ENCODE data around the gene DGKZ.

DGKZ gene

DNA sequence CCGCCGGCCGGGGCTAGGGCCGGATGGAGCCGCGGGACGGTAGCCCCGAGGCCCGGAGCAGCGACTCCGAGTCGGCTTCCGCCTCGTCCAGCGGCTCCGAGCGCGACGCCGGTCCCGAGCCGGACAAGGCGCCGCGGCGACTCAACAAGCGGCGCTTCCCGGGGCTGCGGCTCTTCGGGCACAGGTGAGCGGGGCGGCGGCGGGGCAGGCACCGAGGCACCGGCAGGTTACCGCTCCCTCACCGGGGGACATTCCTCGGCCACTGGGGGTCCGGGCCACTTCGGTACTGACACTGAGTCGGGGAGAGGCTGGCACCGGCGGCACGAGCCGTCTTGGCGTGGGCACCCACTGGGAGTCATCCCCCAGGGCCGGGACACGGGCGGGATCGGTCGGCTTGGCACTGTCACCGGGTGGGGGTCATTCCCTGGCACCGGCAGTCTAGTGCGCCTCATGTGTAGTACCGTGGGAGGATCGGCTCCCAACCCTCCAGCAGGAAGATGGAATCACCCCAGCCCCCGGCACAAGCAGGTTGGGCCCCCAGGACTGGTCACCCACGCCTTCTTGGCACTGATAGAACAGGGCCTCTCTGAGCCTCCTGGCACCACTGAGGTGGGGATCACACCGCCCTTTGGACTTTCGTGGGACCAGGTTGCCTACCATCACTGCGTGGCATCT, 511 bp downstream of the DGKZ start:
- no peak for TF ChIP-seq POLR2A (IDR thresholded peaks at IDR 0.05; ENCODE audit: low read length)
- no peak for TF ChIP-seq GATA1 (IDR thresholded peaks at IDR 0.05; ENCODE audit: low read depth, low read length)
- DNase-seq = peak; percentile 35 to 58

DNA sequence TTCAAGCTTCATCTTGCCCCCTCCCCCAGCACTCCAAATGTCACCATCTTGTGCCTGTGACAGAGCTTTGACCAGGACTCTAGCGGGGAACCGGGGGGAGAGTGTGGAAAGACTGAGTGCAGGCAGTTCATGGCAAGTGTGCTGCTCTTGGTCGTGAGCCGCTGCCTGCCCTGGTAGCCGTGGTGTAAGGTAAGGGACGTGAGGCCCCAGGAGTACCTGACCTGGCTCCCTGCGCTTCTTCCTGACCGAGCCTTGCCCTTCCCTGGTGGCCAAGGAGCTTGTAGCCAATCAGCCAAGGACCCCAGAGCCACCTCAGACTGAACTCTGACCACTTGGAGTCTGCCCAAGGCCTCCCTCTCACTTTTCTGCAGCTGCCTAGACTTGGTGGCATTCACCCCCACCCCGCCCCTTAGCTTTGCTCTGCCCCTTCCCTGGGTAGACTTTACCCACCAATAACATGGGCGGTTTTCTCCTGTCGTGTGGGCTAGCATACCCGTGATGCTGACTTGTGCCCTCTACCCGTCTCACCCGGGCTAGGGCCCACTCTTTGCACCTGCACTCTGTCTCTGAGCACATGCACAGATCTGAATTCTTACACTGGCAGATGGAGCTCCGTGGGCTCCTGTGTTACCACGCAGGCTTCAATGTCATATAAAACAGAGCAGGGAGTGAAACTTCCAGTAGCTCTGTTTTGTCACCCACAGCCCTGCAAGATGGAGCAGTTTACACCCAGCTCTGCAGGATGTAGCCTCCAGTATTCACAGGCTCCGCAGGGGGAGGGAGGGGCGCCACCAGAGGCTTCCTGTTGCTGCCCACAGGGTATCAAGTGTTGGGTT, 1.5 kb downstream of the DGKZ start:
- DNase-seq = peak in 1 of 2 experiments; percentile 21
- TF ChIP-seq POLR2A (IDR thresholded peaks at IDR 0.05; ENCODE audit: low read length) (no peak), GATA1 (IDR thresholded peaks at IDR 0.05; ENCODE audit: low read depth, low read length) (no peak)

DNA sequence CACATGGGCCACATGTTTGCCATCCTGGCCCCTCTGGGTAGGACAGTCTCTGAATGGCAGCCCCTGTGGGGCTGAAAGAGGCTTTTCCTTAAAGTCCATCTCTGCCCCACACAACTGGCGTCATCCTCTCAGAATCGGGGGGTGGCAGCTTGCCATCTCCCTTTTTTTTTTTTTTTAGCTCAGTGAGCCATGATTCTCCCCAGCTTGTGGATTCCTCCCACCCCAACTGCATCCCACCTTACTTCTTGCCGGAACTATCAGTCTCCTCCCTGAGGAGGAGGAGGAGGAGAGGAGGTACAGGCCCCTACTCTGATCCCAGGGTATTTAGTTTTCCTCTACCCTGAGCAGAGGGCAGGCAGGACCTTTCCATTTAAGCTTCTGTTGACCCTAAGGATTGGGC, 3.4 kb downstream of the DGKZ start:
- TF ChIP-seq GATA1 (IDR thresholded peaks at IDR 0.05; ENCODE audit: low read depth, low read length) (no peak), POLR2A (IDR thresholded peaks at IDR 0.05; ENCODE audit: low read length) (no peak)
- no peak for DNase-seq

DNA sequence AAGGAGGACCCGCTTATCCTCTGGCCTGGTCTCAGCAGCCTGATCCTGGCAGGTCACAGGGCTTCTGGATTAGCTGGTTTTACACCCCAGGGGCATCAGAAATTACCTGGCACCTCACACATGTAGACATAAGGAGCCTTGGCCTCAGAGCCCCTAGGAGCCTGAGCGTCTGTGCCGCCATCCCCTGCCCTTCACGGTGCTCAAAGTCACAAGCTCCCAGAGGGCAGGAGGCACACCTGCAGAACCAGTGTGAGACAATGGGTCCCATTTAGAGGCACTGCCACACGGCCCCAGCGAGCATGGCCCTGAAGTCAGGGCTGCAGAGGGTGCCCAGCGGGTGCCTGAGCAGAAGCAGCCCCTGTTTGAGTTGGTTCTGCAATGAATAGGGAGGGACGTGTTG, 3.9 kb downstream of the DGKZ start:
- no peak for DNase-seq
- no peak for TF ChIP-seq POLR2A (IDR thresholded peaks at IDR 0.05; ENCODE audit: low read length)
- TF ChIP-seq GATA1 (IDR thresholded peaks at IDR 0.05; ENCODE audit: low read depth, low read length) = no peak

DNA sequence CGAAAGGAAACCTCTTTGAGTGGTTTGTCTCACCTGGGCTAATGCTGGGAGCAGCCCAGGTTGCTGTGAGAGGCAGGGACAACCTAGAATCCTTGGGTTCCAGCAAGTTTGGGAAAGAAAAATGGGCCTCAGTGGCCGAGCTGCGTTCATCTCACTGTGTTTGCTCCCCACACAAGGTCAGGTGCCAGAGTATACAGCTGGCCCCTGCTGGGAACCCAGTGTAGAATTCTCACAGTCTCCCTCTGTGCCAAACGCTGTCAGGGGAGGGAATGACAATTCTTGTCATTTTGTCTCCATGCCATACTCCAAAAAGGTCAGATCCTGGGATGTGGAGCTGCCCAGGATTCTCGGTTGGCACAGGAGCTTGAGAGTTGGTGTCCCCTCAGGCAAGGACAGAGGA, 4.3 kb downstream of the DGKZ start:
- TF ChIP-seq POLR2A (IDR thresholded peaks at IDR 0.05; ENCODE audit: low read length) (no peak), GATA1 (IDR thresholded peaks at IDR 0.05; ENCODE audit: low read depth, low read length) (no peak)
- DNase-seq = no peak

DNA sequence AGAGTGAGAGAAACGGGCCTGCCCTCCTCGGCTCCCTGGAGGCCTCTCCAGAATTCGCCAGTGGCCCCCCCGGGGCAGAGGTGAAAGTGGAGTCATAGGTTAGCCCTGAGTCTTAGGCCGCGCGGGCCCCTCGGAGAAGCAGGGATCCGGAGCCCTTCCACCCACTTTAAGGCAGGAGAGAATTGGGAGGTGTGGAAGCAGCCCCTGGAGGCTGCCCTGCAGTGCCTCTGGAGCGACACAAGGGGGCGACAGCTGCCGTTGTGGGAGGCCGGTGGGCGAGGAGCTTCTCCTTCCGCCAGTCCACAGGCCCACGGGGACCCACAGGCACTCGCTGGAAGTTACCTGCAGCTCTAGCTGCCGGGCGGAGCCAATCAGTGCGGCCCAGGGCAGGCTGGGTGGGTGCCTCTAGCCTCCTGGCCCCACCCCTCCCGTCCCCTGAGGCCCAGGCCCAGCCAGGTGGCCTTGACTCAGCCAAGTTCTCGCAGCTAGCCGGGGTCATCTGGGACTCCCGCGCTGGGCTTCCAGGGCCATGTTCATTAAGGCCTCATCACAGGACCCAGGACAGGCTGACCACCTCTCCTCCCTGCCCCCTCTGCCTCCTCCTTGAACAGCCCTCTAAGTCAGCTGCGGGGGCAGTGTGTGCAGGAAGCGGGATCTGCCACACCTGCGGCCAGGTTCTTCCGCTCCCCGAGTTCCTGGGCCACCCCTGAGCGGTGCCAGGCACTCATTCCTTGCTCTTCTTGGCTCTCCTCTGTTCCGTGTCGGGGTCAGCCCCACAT, 5.0 kb downstream of the DGKZ start:
- TF ChIP-seq GATA1 (IDR thresholded peaks at IDR 0.05; ENCODE audit: low read depth, low read length) (no peak), POLR2A (IDR thresholded peaks at IDR 0.05; ENCODE audit: low read length) (no peak)
- DNase-seq = peak; percentile 61 to 69

DNA sequence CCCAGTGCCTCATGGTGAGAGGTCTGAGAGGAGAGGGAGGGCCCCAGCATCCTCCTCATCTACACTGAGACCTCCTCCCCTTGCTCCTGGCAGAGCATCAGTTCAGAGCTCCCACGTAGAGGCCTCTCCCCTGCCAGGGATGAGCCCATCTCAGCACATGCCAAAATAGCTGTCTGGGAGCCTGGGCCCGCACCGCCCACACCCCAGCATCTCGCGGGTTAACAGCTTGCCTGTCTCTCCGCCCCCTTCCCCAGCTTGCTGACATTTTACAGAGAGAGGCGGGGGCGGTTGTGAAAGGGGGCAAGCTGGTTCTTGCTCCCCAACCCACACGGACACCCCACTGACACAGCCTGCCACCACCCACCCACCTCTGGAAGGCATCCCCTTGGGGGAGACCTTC, 6.4 kb downstream of the DGKZ start:
- DNase-seq = no peak
- no peak for TF ChIP-seq POLR2A (IDR thresholded peaks at IDR 0.05; ENCODE audit: low read length)
- TF ChIP-seq GATA1 (IDR thresholded peaks at IDR 0.05; ENCODE audit: low read depth, low read length) = no peak

DNA sequence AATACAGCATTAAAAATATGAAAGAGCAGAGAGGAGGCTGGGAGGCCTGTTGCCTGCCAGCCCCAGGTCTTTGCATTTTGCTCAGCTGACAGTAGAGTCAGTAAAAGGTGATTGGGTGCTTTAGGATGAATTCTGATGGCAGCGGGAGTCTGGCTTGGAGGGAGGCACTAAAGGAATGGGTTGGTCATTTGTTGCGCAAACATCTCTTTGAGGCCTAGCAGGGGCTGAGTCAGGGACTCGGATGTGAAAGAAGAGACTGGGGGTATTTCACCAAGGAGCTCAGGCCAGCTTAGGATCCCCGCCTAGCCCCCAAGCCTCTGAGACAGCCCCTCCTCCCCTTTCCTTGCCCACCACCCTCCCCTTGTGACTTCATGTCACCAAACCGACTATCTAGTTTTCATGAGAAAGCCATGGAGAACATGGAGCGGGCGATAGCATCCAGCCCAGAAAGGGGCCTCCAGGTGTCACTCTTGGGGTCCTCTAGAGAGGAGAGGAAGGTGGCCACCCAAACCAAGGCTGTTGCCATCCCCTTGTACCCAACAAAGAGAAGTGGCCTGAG, 9.7 kb downstream of the DGKZ start:
- DNase-seq = peak in 1 of 2 experiments; percentile 45
- no peak for TF ChIP-seq GATA1 (IDR thresholded peaks at IDR 0.05; ENCODE audit: low read depth, low read length)
- TF ChIP-seq POLR2A (IDR thresholded peaks at IDR 0.05; ENCODE audit: low read length) = no peak

DNA sequence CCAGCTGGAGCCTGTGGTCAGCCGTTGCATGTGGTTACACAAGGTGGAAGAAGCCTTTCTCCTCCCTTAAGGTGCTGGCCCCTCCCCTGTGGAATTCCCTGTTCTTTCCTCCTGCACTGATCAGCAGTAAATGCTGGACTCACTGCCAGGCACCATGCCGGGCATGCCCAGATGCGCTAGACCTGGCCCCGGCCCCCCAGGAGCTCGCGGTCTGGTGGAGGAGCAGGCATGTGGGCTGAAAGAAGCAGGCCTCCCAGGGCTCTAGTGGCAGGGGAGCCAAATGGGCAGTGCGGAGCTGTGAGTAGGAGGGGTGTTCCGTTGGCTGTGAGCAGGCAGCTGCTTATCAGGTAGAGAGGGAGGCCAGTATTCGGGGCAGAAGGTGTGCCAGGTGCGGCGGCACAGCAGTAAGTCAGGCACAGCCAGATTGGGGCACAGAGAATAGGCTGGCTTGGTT, 10.2 kb downstream of the DGKZ start:
- no peak for DNase-seq

DNA sequence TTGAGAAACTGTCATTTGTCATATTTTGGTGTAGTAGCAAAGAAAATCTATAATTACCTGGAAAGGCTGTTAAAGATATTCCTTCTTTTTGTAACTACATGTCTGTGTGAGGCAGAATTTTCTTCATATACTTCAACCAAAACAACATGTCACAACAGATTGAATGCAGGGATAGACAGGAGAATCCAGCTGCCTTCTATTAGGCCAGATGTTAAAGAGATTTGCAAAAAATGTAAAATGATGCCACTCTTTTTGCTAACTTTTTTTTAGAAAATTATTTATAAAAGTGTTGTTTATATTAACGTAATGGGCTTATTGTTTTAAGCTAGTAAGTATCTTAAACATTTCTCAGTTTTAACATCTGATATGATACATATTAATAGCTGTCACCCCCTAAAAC, 12.7 kb downstream of the DGKZ start:
- no peak for DNase-seq
- TF ChIP-seq GATA1 (IDR thresholded peaks at IDR 0.05; ENCODE audit: low read depth, low read length) (no peak), POLR2A (IDR thresholded peaks at IDR 0.05; ENCODE audit: low read length) (no peak)

More for the DNA sequence above, 10.2 kb downstream of the DGKZ start:
- TF ChIP-seq POLR2A (IDR thresholded peaks at IDR 0.05; ENCODE audit: low read length) (no peak), GATA1 (IDR thresholded peaks at IDR 0.05; ENCODE audit: low read depth, low read length) (no peak)

DNA sequence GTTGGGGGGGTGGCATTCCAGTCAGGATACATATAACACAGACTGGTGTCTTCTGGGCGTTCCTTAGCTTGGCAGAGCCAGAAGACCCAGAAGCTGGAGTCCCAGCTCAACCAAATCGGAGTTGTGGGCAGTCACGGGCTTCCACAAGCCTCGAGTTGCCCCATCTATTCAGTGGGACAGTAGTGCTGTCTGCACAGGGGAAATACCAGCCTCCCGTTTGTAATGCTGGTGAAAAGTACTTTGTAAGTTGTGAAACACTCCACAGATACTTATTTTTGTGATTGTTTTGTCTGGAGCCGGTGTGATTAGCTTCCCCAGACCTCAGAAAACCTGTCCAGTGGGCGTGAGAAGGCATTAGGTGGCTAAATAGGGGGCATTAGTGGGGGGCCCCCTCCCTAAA, 13.6 kb downstream of the DGKZ start:
- DNase-seq = no peak
- TF ChIP-seq POLR2A (IDR thresholded peaks at IDR 0.05; ENCODE audit: low read length) (no peak), GATA1 (IDR thresholded peaks at IDR 0.05; ENCODE audit: low read depth, low read length) (no peak)

DNA sequence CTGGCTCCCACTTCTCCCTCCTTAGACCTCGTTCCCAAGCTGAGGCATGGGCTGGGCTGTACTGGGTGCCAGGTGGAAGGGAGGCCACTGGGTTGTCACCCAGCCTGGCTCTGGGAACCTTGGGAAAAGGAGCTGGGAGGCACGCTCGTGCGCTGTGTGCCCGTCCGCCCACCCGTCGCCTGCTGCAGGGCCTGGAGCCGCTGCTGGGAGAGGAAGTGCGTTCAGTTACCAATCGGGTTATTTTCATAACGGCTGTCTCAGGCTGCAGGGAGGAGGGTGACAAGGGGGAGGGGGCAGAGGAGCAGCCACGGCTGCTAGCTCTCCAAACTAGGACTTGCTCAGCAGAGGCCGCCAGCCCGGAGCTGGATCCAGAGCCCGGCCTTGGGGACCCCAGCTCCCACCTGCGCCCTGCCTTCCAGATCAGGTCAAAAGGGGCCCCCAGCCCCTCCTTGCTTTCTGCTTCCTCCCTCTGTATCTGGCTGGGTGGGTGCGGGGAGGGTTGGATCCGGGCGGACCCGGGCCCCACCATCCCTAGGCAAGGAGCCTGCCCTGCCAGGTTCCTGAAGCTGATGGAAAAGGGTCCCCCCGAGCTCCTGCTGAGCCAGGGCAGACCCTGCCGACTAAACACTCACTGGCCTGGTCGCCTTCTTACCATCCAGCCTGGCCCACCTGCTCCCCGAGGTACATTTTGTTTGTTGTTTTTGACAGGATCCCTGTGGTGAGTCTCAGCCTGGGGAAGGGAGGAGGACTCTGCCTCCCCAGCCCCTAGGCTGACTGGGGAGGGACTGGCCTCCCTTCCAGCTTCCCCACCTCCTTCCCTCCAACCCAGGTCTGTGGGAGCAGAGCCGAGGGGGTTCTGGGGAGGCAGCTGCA, 14.3 kb downstream of the DGKZ start:
- TF ChIP-seq GATA1 (IDR thresholded peaks at IDR 0.05; ENCODE audit: low read depth, low read length) (no peak), POLR2A (IDR thresholded peaks at IDR 0.05; ENCODE audit: low read length) (peak; percentile 25)

More for the DNA sequence above, 14.3 kb downstream of the DGKZ start:
- peak; percentile 45 to 58 for DNase-seq
